Measurements from ENCODE around the gene UNK. TPM values are rescaled to one million over a fixed set of nuclear protein-coding genes. Genes with fewer than 3 reads are reported as not detected.

Gene UNK
- total and polyA plus RNA-seq, 2 experiments from 2014 or later: 35.9 to 37.8 TPM

GRCh38 chr17:75739174-75739573 is 45.4 kb upstream of the UNK start:
- TF ChIP-seq CTCF (IDR thresholded peaks at IDR 0.05; ENCODE audit: low read depth, low read length): no peak
- Histone ChIP-seq H3K27me3 (no peaks in the 10 kb centered on the region), H3K4me1 (ENCODE audit: low read depth) (no peaks in the 10 kb centered on the region), H3K27ac (no peak overlapping the region), H3K9me3 (ENCODE audit: low read depth) (no peaks in the 10 kb centered on the region), H3K36me3 (no peaks in the 10 kb centered on the region), H3K4me3 (no peak overlapping the region)
- DNase-seq (ENCODE audit: low read depth in 1 of 2, low spot score in 1 of 2): no peak

GRCh38 chr17:75739801-75740200 is 44.8 kb upstream of the UNK start:
- no peak for DNase-seq (ENCODE audit: low read depth in 1 of 2, low spot score in 1 of 2)
- no peaks in the 10 kb centered on the region for H3K27me3 ChIP-seq
- H3K36me3 ChIP-seq: no peaks in the 10 kb centered on the region
- H3K4me1 ChIP-seq (ENCODE audit: low read depth): no peaks in the 10 kb centered on the region
- TF ChIP-seq CTCF (IDR thresholded peaks at IDR 0.05; ENCODE audit: low read depth, low read length): no peak
- no peaks in the 10 kb centered on the region for H3K9me3 ChIP-seq (ENCODE audit: low read depth)
- H3K4me3 ChIP-seq: no peak overlapping the region
- H3K27ac ChIP-seq: no peak overlapping the region

GRCh38 chr17:75740215-75740614 is 44.4 kb upstream of the UNK start:
- Histone ChIP-seq H3K4me3 (no peak overlapping the region), H3K36me3 (no peaks in the 10 kb centered on the region), H3K27me3 (no peaks in the 10 kb centered on the region), H3K27ac (no peak overlapping the region), H3K4me1 (ENCODE audit: low read depth) (no peaks in the 10 kb centered on the region), H3K9me3 (ENCODE audit: low read depth) (no peaks in the 10 kb centered on the region)
- no peak for TF ChIP-seq CTCF (IDR thresholded peaks at IDR 0.05; ENCODE audit: low read depth, low read length)
- no peak for DNase-seq (ENCODE audit: low read depth in 1 of 2, low spot score in 1 of 2)

- TF ChIP-seq CTCF (IDR thresholded peaks at IDR 0.05; ENCODE audit: low read depth, low read length): no peak
- no peak for DNase-seq (ENCODE audit: low read depth in 1 of 2, low spot score in 1 of 2)
Observed at GRCh38 chr17:75740631-75741077, 44.0 kb upstream of the UNK start.

GRCh38 chr17:75742337-75742736 is 42.3 kb upstream of the UNK start:
- Histone ChIP-seq H3K9me3 (ENCODE audit: low read depth) (no peaks in the 10 kb centered on the region), H3K4me3 (no peak overlapping the region), H3K36me3 (no peaks in the 10 kb centered on the region)

More at GRCh38 chr17:75740631-75741077, 44.0 kb upstream of the UNK start:
- H3K4me3 ChIP-seq: no peak overlapping the region
- H3K27me3 ChIP-seq: no peaks in the 10 kb centered on the region
- no peak overlapping the region for H3K27ac ChIP-seq
- H3K36me3 ChIP-seq: no peaks in the 10 kb centered on the region
- no peaks in the 10 kb centered on the region for H3K9me3 ChIP-seq (ENCODE audit: low read depth)
- no peaks in the 10 kb centered on the region for H3K4me1 ChIP-seq (ENCODE audit: low read depth)

More at GRCh38 chr17:75742337-75742736, 42.3 kb upstream of the UNK start:
- Histone ChIP-seq H3K27me3 (no peaks in the 10 kb centered on the region), H3K27ac (no peak overlapping the region), H3K4me1 (ENCODE audit: low read depth) (no peaks in the 10 kb centered on the region)
- no peak for TF ChIP-seq CTCF (IDR thresholded peaks at IDR 0.05; ENCODE audit: low read depth, low read length)
- no peak for DNase-seq (ENCODE audit: low read depth in 1 of 2, low spot score in 1 of 2)
